K562 (cell line): ENCODE measurements around the gene LEPROT. TPM values are rescaled to one million over a fixed set of nuclear protein-coding genes. Genes with fewer than 3 reads are reported as not detected.

Experiments used
- ATAC-seq: fragments of 200-7000 bp; cut with Tn5 transposase; 3 replicates; pipeline ENCODE4 v1.9.1; 2020; ENCODE audit warnings: moderate library complexity
- BruUV-seq: library from RNA; stranded (reverse); fragments of 400-500 nt; replicated peaks from 2 replicates; lab custom pipeline; 2021; lab: Mats Ljungman, UMichigan
- CTCF ChIA-PET: fragments of 300-600 bp; formaldehyde crosslinking; extraction: SDS; loops from one replicate; lab custom pipeline; 2021; ENCODE audit warnings: low intra/inter-chr PET ratio; lab: Yijun Ruan, JAX
- POLR2A ChIA-PET: fragments of 300-600, 350-650 bp; sonication (Branson Sonifier 250); formaldehyde crosslinking; extraction: SDS; loops from one replicate; lab custom pipeline; 2021; ENCODE audit warnings: antibody characterized with exemption, inconsistent platforms; lab: Yijun Ruan, JAX
- DNase-seq, 4 experiments: peaks; one replicate each; pipeline versions ENCODE4 v3.0.0 to v3.0.0-alpha.2; 2011 to 2018; ENCODE audit warnings: low spot score in 3 of 4, mixed read lengths in 3 of 4; ENCODE audit errors: extremely low read depth in 1 of 4
- FAIRE-seq: peaks from 2 replicates; lab custom pipeline; 2011; peaks lifted over from hg19 to GRCh38; lab: Jason Lieb, UNC
- H2AFZ ChIP-seq: 2 replicates; pipeline ENCODE4 v1.6.0; 2011; ENCODE audit warnings: low read depth, low read length, control low read depth, inconsistent platforms
- H3K27ac ChIP-seq: fragments of 200-600 bp; 3 replicates; pipeline ENCODE4 v1.8.0; 2011; ENCODE audit warnings: low read depth, mild to moderate bottlenecking, control low read depth, inconsistent platforms, low read length, moderate library complexity, mixed read lengths; ENCODE audit errors: extremely low read depth
- H3K27me3 ChIP-seq, 2 experiments: fragments of 300-600 bp in 1 of 2; 2 replicates in 1 of 2; 3 replicates in 1 of 2; pipeline versions ENCODE4 v1.6.0 to v1.8.0; 2011; ENCODE audit warnings: inconsistent platforms in 2 of 2, low read length in 2 of 2, mild to moderate bottlenecking in 1 of 2, mixed read lengths in 1 of 2, moderate library complexity in 1 of 2; ENCODE audit not compliant: control insufficient read depth in 2 of 2, insufficient read depth in 2 of 2
- H3K36me3 ChIP-seq: fragments of 300-600 bp; 3 replicates; pipeline ENCODE4 v1.8.0; 2011; ENCODE audit warnings: mild to moderate bottlenecking, low read length, inconsistent platforms; ENCODE audit not compliant: control insufficient read depth, insufficient read depth
- H3K4me1 ChIP-seq, 2 experiments: fragments of 200-600 bp in 1 of 2; replicated peaks in 1 of 2; 2 replicates in 1 of 2; 3 replicates in 1 of 2; pipeline versions ENCODE4 v1.5.1 to v1.8.0; 2011; ENCODE audit warnings: inconsistent platforms in 2 of 2, low read length in 2 of 2, mild to moderate bottlenecking in 1 of 2, mixed read lengths in 1 of 2, moderate library complexity in 1 of 2; ENCODE audit not compliant: control insufficient read depth in 2 of 2, insufficient read depth in 2 of 2
- H3K4me2 ChIP-seq: 2 replicates; pipeline ENCODE4 v1.6.1; 2011; ENCODE audit warnings: low read length, control low read depth, inconsistent platforms, mixed read lengths; ENCODE audit not compliant: insufficient read depth
- H3K4me3 ChIP-seq: fragments of 200-600 bp; sonication (generic), shearing (Covaris generic); 2 replicates; pipeline ENCODE4 v1.5.1; 2016; ENCODE audit warnings: control low read depth, inconsistent platforms
- H3K79me2 ChIP-seq: fragments of 200-600 bp; 3 replicates; pipeline ENCODE4 v1.8.0; 2011; ENCODE audit warnings: low read length, inconsistent platforms; ENCODE audit not compliant: control insufficient read depth, insufficient read depth
- H3K9ac ChIP-seq, 2 experiments: 2 replicates each; pipeline versions ENCODE4 v1.6.0 to v1.6.1; 2011; ENCODE audit warnings: low read depth in 2 of 2, low read length in 2 of 2, control low read depth in 1 of 2, inconsistent platforms in 1 of 2, mild to moderate bottlenecking in 1 of 2, mixed read lengths in 1 of 2; ENCODE audit not compliant: insufficient read depth in 1 of 2
- H3K9me1 ChIP-seq: one replicate; pipeline ENCODE4 v1.6.0; 2011; ENCODE audit warnings: inconsistent platforms, mild to moderate bottlenecking, low read length, moderate library complexity; ENCODE audit not compliant: control insufficient read depth, insufficient read depth
- H3K9me3 ChIP-seq: replicated peaks from 2 replicates; pipeline ENCODE4 v1.5.1; 2011; ENCODE audit warnings: low read depth, low read length, inconsistent platforms; ENCODE audit not compliant: control insufficient read depth, insufficient read depth
- H4K20me1 ChIP-seq: replicated peaks from 2 replicates; pipeline ENCODE4 v1.6.1; 2011; ENCODE audit warnings: low read length, inconsistent platforms, mixed read lengths; ENCODE audit not compliant: control insufficient read depth, insufficient read depth
- CHD2 ChIP-seq: IDR thresholded peaks from 2 replicates; pipeline ENCODE4 v1.6.1; 2011; ENCODE audit warnings: low read depth, low read length
- FUS ChIP-seq: fragments of 200-400 bp; formaldehyde crosslinking; optimal IDR thresholded peaks from 2 replicates; pipeline ENCODE3; 2017; ENCODE audit warnings: low read depth, low read length
- NUFIP1 ChIP-seq: fragments of 450-650 bp; IDR thresholded peaks from 2 replicates; pipeline ENCODE4 v1.6.1; 2018; ENCODE audit not compliant: partially characterized antibody
- SNIP1 ChIP-seq: fragments of 450-650 bp; IDR thresholded peaks from 2 replicates; pipeline ENCODE4 v1.7.1; 2017; ENCODE audit warnings: low read depth, mild to moderate bottlenecking
- ZFP30 ChIP-seq: fragments of 250-450 bp; sonication (Bioruptor Pico); IDR thresholded peaks from 2 replicates; pipeline ENCODE4 v1.8.0; 2022; ENCODE audit warnings: moderate library complexity, mild to moderate bottlenecking, inconsistent platforms, borderline replicate concordance
- ZNF41 ChIP-seq: fragments of 250-450 bp; sonication (Bioruptor Pico); conservative IDR thresholded peaks from 2 replicates; pipeline ENCODE4 v1.4.0; 2020; ENCODE audit warnings: mild to moderate bottlenecking
- WGBS: fragments of 100-300 bp; shearing (Covaris generic); methylation state at CpG from one replicate; pipeline ENCODE4 v1.1.6; 2016; ENCODE audit warnings: low coverage, mixed read lengths; ENCODE audit not compliant: insufficient coverage; ENCODE audit errors: missing lambda C conversion rate; 5-methylcytosine and 5-hydroxymethylcytosine counted together
- in situ Hi-C: fragments of 300-500 bp; cut with MboI; formaldehyde crosslinking; loops from 4 replicates; pipeline ENCODE4 v1.15.0; 2018; ENCODE audit warnings: inconsistent platforms, mixed read lengths
- intact Hi-C: fragments of 100-400 bp; cut with micrococcal nuclease; formaldehyde crosslinking; loops from 2 replicates; pipeline ENCODE4 v1.14.2; 2022
- polyA plus RNA-seq, 8 experiments: library from polyadenylated mRNA; depleted of rRNA in 4 of 8; stranded (reverse) in 5 of 8; unstranded in 3 of 8; fragments of >200 nt; fragmentation: Nextera tagmentation in 2 of 8; fragmentation: Illumina TruSeq in 1 of 8; extraction: Ambion mirVana in 2 of 8; extraction: Trizol in 1 of 8; gene quantifications; 2 replicates each; pipeline versions ENCODE4 v1.2.1 to v1.2.3, GENCODE V29; 2011 to 2014; ENCODE audit warnings: inconsistent platforms in 1 of 8, missing spikeins in 1 of 8
- total RNA-seq, 7 experiments: library from RNA; depleted of rRNA in 6 of 7; stranded (reverse); fragments of >200 nt in 6 of 7; fragmentation: Illumina TruSeq in 2 of 7; extraction: Trizol in 2 of 7; gene quantifications; 2 replicates each; pipeline versions ENCODE4 v1.2.1 to v1.2.3, GENCODE V29; 2011 to 2021; ENCODE audit warnings: low replicate concordance in 1 of 7

LEPROT gene
- total and polyA plus RNA-seq, 9 of the 15 experiments (the other 6 are each of a cell fraction or from before 2014, with no cell fraction given) = 28.1 to 97.5 (median 45.8) TPM

DNA sequence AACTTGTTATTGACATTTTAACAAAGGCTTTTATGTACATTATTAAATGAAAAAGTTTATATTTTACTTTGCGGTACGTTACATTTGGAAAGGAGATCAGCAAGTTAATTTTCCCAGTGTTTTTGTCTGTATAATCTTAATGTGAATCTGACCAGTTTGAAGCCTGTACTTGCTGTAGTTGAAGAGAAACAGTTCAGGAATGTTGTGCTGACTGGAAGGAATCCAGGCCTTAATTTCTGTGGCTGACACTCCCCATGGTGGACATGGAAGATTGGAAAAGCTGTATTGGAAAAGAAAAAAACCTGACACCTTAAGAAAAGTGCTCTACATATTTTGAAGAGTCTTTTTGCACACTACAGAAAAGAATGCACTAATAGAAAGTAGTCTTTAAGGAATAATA lies 15.5 kb downstream of the LEPROT start:
- no peaks in the 10 kb centered on the region for H3K9me3 ChIP-seq
- H2AFZ ChIP-seq = no peak overlapping the region
- H3K27me3 ChIP-seq = no peaks in the 10 kb centered on the region
- no peak overlapping the region for H3K4me2 ChIP-seq
- in situ Hi-C loops (loop anchor here (10.0 kb wide), 1 partner anchor 259 kb away; no protein-coding TSS in a partner anchor), intact Hi-C loops (loop anchor here (10.0 kb wide), 1 partner anchor 519 kb away; no protein-coding TSS in a partner anchor)
- ATAC-seq (no peak), FAIRE-seq (no peak), DNase-seq (no peak)
- ChIA-PET POLR2A (interaction anchor here (1.1 kb wide), 1 partner anchor 70 kb away, joined by 5 read pairs; no protein-coding TSS in a partner anchor), CTCF (no interaction called here)
- H3K79me2 ChIP-seq = peaks cover 26% of the 10 kb centered on the region; the same call in 2 of the 3 replicates
- peaks cover 49% of the 10 kb centered on the region for H3K36me3 ChIP-seq
- H4K20me1 ChIP-seq = no peaks in the 10 kb centered on the region
- no peaks in the 10 kb centered on the region for H3K9me1 ChIP-seq
- H3K27ac ChIP-seq = no peak overlapping the region
- no peak overlapping the region for H3K9ac ChIP-seq
- BruUV-seq = no TSS peak
- peaks cover 9 to 18% of the 10 kb centered on the region in 2 experiments; a peak in 4 of 5 replicates for H3K4me1 ChIP-seq
- TF ChIP-seq SNIP1 (no peak), FUS (no peak), ZNF41 (CRISPR knock-in tag) (no peak), NUFIP1 (no peak), ZFP30 (CRISPR knock-in tag) (no peak), CHD2 (no peak)
- WGBS = 97% methylated on average over 2 of the region's 2 CpGs
- H3K4me3 ChIP-seq = no peak overlapping the region
